MM.1S (cell line): ENCODE data around the gene TFAP2B.

Experiments
- DNase-seq: peaks from one replicate; pipeline ENCODE4 v3.0.0-alpha.2; 2015
- H2AFZ ChIP-seq: fragments of 300-600 bp; sonication (generic); 2 replicates; pipeline ENCODE4 v1.6.0; 2016; ENCODE audit warnings: antibody characterized with exemption, low read length
- H3F3A ChIP-seq: fragments of 300-600 bp; sonication (generic); 2 replicates; pipeline ENCODE4 v1.6.1; 2016; ENCODE audit warnings: mild to moderate bottlenecking, antibody characterized with exemption, low read length, moderate library complexity, mixed read lengths; ENCODE audit not compliant: insufficient read depth
- H3K27ac ChIP-seq: fragments of 300-600 bp; sonication (generic); 2 replicates; pipeline ENCODE4 v1.5.1; 2016; ENCODE audit warnings: mild to moderate bottlenecking, low read length
- H3K27me3 ChIP-seq: fragments of 300-600 bp; sonication (generic); replicated peaks from 2 replicates; pipeline ENCODE4 v1.6.0; 2016; ENCODE audit warnings: low read length; ENCODE audit not compliant: insufficient read depth
- H3K36me3 ChIP-seq: fragments of 300-600 bp; sonication (generic); replicated peaks from 2 replicates; pipeline ENCODE4 v1.6.1; 2016; ENCODE audit warnings: mild to moderate bottlenecking, low read length, mixed read lengths; ENCODE audit not compliant: insufficient read depth
- H3K4me1 ChIP-seq: fragments of 300-600 bp; sonication (generic); 2 replicates; pipeline ENCODE4 v1.6.1; 2016; ENCODE audit warnings: low read length, mixed read lengths
- H3K4me2 ChIP-seq: fragments of 300-600 bp; sonication (generic); 2 replicates; pipeline ENCODE4 v1.6.0; 2016; ENCODE audit warnings: low read depth, low read length
- H3K4me3 ChIP-seq: fragments of 300-600 bp; sonication (generic); 2 replicates; pipeline ENCODE4 v1.5.1; 2016; ENCODE audit warnings: low read length, mixed read lengths
- H3K79me2 ChIP-seq: fragments of 300-600 bp; sonication (generic); 2 replicates; pipeline ENCODE4 v1.6.1; 2016; ENCODE audit warnings: mixed run types, low read length, mixed read lengths
- H3K9ac ChIP-seq: fragments of 300-600 bp; sonication (generic); 2 replicates; pipeline ENCODE4 v1.6.1; 2016; ENCODE audit warnings: low read length, mixed read lengths
- H3K9me2 ChIP-seq: fragments of 300-600 bp; sonication (generic); replicated peaks from 2 replicates; pipeline ENCODE4 v1.6.1; 2016; ENCODE audit warnings: mild to moderate bottlenecking, low read length, mixed read lengths; ENCODE audit not compliant: insufficient read depth
- H3K9me3 ChIP-seq: fragments of 300-600 bp; sonication (generic); replicated peaks from 2 replicates; pipeline ENCODE4 v1.6.1; 2016; ENCODE audit warnings: mild to moderate bottlenecking, low read length, mixed read lengths; ENCODE audit not compliant: insufficient read depth
- H4K20me1 ChIP-seq: fragments of 300-600 bp; sonication (generic); 2 replicates; pipeline ENCODE4 v1.6.1; 2016; ENCODE audit warnings: mild to moderate bottlenecking, low read length, moderate library complexity, mixed read lengths; ENCODE audit not compliant: insufficient read depth
- CTCF ChIP-seq: fragments of 300-600 bp; sonication (generic); IDR thresholded peaks from 2 replicates; pipeline ENCODE4 v1.5.1; 2016; ENCODE audit warnings: antibody characterized with exemption, low read length, mixed read lengths
- EZH2 ChIP-seq: fragments of 300-600 bp; sonication (generic); optimal IDR thresholded peaks from 2 replicates; pipeline ENCODE3; 2017; ENCODE audit warnings: low read depth, mild to moderate bottlenecking, antibody characterized with exemption, low read length, mixed read lengths
- EZH2phosphoT487 ChIP-seq: fragments of 300-600 bp; sonication (generic); IDR thresholded peaks from 2 replicates; pipeline ENCODE4 v1.6.1; 2018; ENCODE audit warnings: antibody characterized with exemption, low read length

The TFAP2B gene

GRCh38 chr6:50851049-50851845 is 32.6 kb downstream of the TFAP2B start:
- H3K79me2 ChIP-seq: no peaks in the 10 kb centered on the region
- H3K27me3 ChIP-seq: no peaks in the 10 kb centered on the region
- H3K4me3 ChIP-seq: no peak overlapping the region
- no peak for TF ChIP-seq EZH2phosphoT487
- no peak for TF ChIP-seq CTCF
- TF ChIP-seq EZH2: no peak
- no peaks in the 10 kb centered on the region for H4K20me1 ChIP-seq
- H3K9me3 ChIP-seq: no peaks in the 10 kb centered on the region
- no peak overlapping the region for H2AFZ ChIP-seq
- no peak overlapping the region for H3K4me2 ChIP-seq
- DNase-seq: no peak
- no peak overlapping the region for H3K9ac ChIP-seq
- H3K4me1 ChIP-seq: no peaks in the 10 kb centered on the region
- no peak overlapping the region for H3K27ac ChIP-seq
- no peaks in the 10 kb centered on the region for H3K9me2 ChIP-seq
- H3F3A ChIP-seq: no peaks in the 10 kb centered on the region
- H3K36me3 ChIP-seq: no peaks in the 10 kb centered on the region

- Histone ChIP-seq H3K9me2 (no peaks in the 10 kb centered on the region), H3K27me3 (no peaks in the 10 kb centered on the region), H3K79me2 (no peaks in the 10 kb centered on the region), H3K27ac (no peak overlapping the region), H4K20me1 (no peaks in the 10 kb centered on the region), H3K4me3 (no peak overlapping the region), H2AFZ (no peak overlapping the region), H3K9me3 (no peaks in the 10 kb centered on the region), H3K4me1 (no peaks in the 10 kb centered on the region), H3K9ac (no peak overlapping the region), H3F3A (no peaks in the 10 kb centered on the region), H3K4me2 (no peak overlapping the region), H3K36me3 (no peaks in the 10 kb centered on the region)
- DNase-seq: no peak
- TF ChIP-seq EZH2: no peak
Observed at GRCh38 chr6:50853939-50854338, 35.3 kb downstream of the TFAP2B start.

- H3K4me1 ChIP-seq: no peaks in the 10 kb centered on the region
- H3K27ac ChIP-seq: no peak overlapping the region
- no peak for DNase-seq
- no peaks in the 10 kb centered on the region for H3K9me2 ChIP-seq
- no peaks in the 10 kb centered on the region for H3K79me2 ChIP-seq
- H4K20me1 ChIP-seq: no peaks in the 10 kb centered on the region
- H3K9me3 ChIP-seq: no peaks in the 10 kb centered on the region
- H3K9ac ChIP-seq: no peak overlapping the region
- no peak overlapping the region for H3K4me3 ChIP-seq
- TF ChIP-seq EZH2phosphoT487 (no peak), CTCF (no peak), EZH2 (no peak)
- H3F3A ChIP-seq: no peaks in the 10 kb centered on the region
- H3K36me3 ChIP-seq: no peaks in the 10 kb centered on the region
- no peak overlapping the region for H2AFZ ChIP-seq
- no peak overlapping the region for H3K4me2 ChIP-seq
- no peaks in the 10 kb centered on the region for H3K27me3 ChIP-seq
Observed at GRCh38 chr6:50861692-50862091, 43.0 kb downstream of the TFAP2B start.

GRCh38 chr6:50862176-50862575 is 43.5 kb downstream of the TFAP2B start:
- Histone ChIP-seq H3K27me3 (no peaks in the 10 kb centered on the region), H3K4me1 (no peaks in the 10 kb centered on the region), H3F3A (no peaks in the 10 kb centered on the region), H3K9me2 (no peaks in the 10 kb centered on the region), H3K9ac (no peak overlapping the region), H4K20me1 (no peaks in the 10 kb centered on the region), H3K4me3 (no peak overlapping the region), H3K9me3 (no peaks in the 10 kb centered on the region), H3K79me2 (no peaks in the 10 kb centered on the region), H3K4me2 (no peak overlapping the region), H3K27ac (no peak overlapping the region), H2AFZ (no peak overlapping the region), H3K36me3 (no peaks in the 10 kb centered on the region)
- no peak for DNase-seq
- TF ChIP-seq CTCF (no peak), EZH2phosphoT487 (no peak), EZH2 (no peak)
